Stimulated activated CD4-positive, alpha-beta T cell treated with anti-CD3 and anti-CD28 coated beads, Interleukin-4, amount 100 ng/mL, for 4 hours (primary cell): ENCODE results near the gene NRG2.

ENCODE experiments used
- DNase-seq, 2 experiments: peaks; one replicate each; pipeline ENCODE4 v3.0.0-alpha.2; 2020

NRG2 gene

GRCh38 chr5:139900546-139901250 is 142.4 kb downstream of the NRG2 start:
- DNase-seq, result no peak

- no peak for DNase-seq
These were observed 144.1 kb downstream of the NRG2 start for GRCh38 chr5:139898981-139899380.

GRCh38 chr5:139897982-139898381 is 145.1 kb downstream of the NRG2 start:
- no peak for DNase-seq

- no peak for DNase-seq
These were observed 145.8 kb downstream of the NRG2 start for GRCh38 chr5:139897342-139897741.

- no peak for DNase-seq
These were observed 146.4 kb downstream of the NRG2 start for GRCh38 chr5:139896718-139897117.

GRCh38 chr5:139895647-139896046 is 147.5 kb downstream of the NRG2 start:
- no peak for DNase-seq

GRCh38 chr5:139895046-139895445 is 148.1 kb downstream of the NRG2 start:
- DNase-seq, result no peak

GRCh38 chr5:139893873-139894272 is 149.2 kb downstream of the NRG2 start:
- no peak for DNase-seq

GRCh38 chr5:139889410-139889809 is 153.7 kb downstream of the NRG2 start:
- no peak for DNase-seq

- no peak for DNase-seq
These were observed 154.7 kb downstream of the NRG2 start for GRCh38 chr5:139888370-139888769.

- DNase-seq, result no peak
These were observed 156.9 kb downstream of the NRG2 start for GRCh38 chr5:139886213-139886612.

- no peak for DNase-seq
These were observed 157.3 kb downstream of the NRG2 start for GRCh38 chr5:139885857-139886208.

- DNase-seq, result no peak
These were observed 157.8 kb downstream of the NRG2 start for GRCh38 chr5:139885172-139885856.

GRCh38 chr5:139884734-139885133 is 158.4 kb downstream of the NRG2 start:
- DNase-seq, result no peak

- DNase-seq, result no peak
These were observed 159.0 kb downstream of the NRG2 start for GRCh38 chr5:139884144-139884543.

- DNase-seq, result no peak
These were observed 160.0 kb downstream of the NRG2 start for GRCh38 chr5:139882961-139883539.

GRCh38 chr5:139882316-139882715 is 160.8 kb downstream of the NRG2 start:
- DNase-seq, result no peak

- DNase-seq, result no peak
These were observed 161.9 kb downstream of the NRG2 start for GRCh38 chr5:139881143-139881733.

- DNase-seq, result no peak
These were observed 162.5 kb downstream of the NRG2 start for GRCh38 chr5:139880416-139881142.

GRCh38 chr5:139878093-139878492 is 165.0 kb downstream of the NRG2 start:
- DNase-seq, result no peak

GRCh38 chr5:139877129-139877597 is 165.9 kb downstream of the NRG2 start:
- no peak for DNase-seq

- DNase-seq, result no peak
These were observed 167.1 kb downstream of the NRG2 start for GRCh38 chr5:139875957-139876356.
